HepG2 (cell line): Measurements from ENCODE around the gene HDHD3. TPM values are rescaled to one million over a fixed set of nuclear protein-coding genes. Genes with fewer than 3 reads are reported as not detected.
A peak's percentile ranks its signal among the peaks of the same experiment; 100 is the strongest.

Source experiments
- AKNA ChIP-seq: sonication (generic); formaldehyde crosslinking; IDR thresholded peaks from 2 replicates; pipeline ENCODE4 v1.4.0; 2020; ENCODE audit warnings: missing genetic modification reagents, borderline replicate concordance
- BCL3 ChIP-seq: sonication (generic); formaldehyde crosslinking; IDR thresholded peaks from 2 replicates; pipeline ENCODE4 v1.5.1; 2020; ENCODE audit warnings: mild to moderate bottlenecking, missing genetic modification reagents, moderate library complexity
- HDAC2 ChIP-seq: sonication (generic); formaldehyde crosslinking; IDR thresholded peaks from 2 replicates; pipeline ENCODE4 v1.4.0; 2020; ENCODE audit warnings: missing genetic modification reagents
- HNF4G ChIP-seq, 2 experiments: sonication (generic) in 1 of 2; formaldehyde crosslinking in 1 of 2; IDR thresholded peaks; 2 replicates each; pipeline versions ENCODE4 v1.4.0 to v1.6.1; 2011 to 2020; ENCODE audit warnings: borderline replicate concordance in 2 of 2, low read depth in 2 of 2, mild to moderate bottlenecking in 2 of 2, low read length in 1 of 2, missing genetic modification reagents in 1 of 2, moderate library complexity in 1 of 2
- HOXA3 ChIP-seq: sonication (generic); formaldehyde crosslinking; IDR thresholded peaks from 2 replicates; pipeline ENCODE4 v1.5.0; 2020; ENCODE audit warnings: missing genetic modification reagents
- KAT7 ChIP-seq: IDR thresholded peaks from 2 replicates; pipeline ENCODE4 v1.6.1; 2018; ENCODE audit warnings: borderline replicate concordance, missing compliant biosample characterization
- MBNL3 ChIP-seq: fragments of 250-450 bp; sonication (Bioruptor Pico); conservative IDR thresholded peaks from 2 replicates; pipeline ENCODE4 v1.8.0; 2022; ENCODE audit warnings: mild to moderate bottlenecking, inconsistent platforms
- MYNN ChIP-seq: sonication (generic); formaldehyde crosslinking; IDR thresholded peaks from 2 replicates; pipeline ENCODE4 v1.4.0; 2020; ENCODE audit warnings: mild to moderate bottlenecking, low read depth, missing genetic modification reagents
- NFIB ChIP-seq: sonication (generic); formaldehyde crosslinking; IDR thresholded peaks from 2 replicates; pipeline ENCODE4 v1.9.0; 2021; ENCODE audit warnings: missing genetic modification reagents, mild to moderate bottlenecking, borderline replicate concordance
- RBAK ChIP-seq: sonication (generic); formaldehyde crosslinking; IDR thresholded peaks from 2 replicates; pipeline ENCODE4 v1.5.1; 2020; ENCODE audit warnings: mild to moderate bottlenecking, missing genetic modification reagents
- RFXAP ChIP-seq: sonication (generic); formaldehyde crosslinking; IDR thresholded peaks from 2 replicates; pipeline ENCODE4 v1.4.0; 2020; ENCODE audit warnings: missing genetic modification reagents, borderline replicate concordance
- SOX13 ChIP-seq, 3 experiments: fragments of 450-650 bp in 1 of 3; sonication (generic) in 1 of 3; formaldehyde crosslinking in 1 of 3; IDR thresholded peaks in 2 of 3; conservative IDR thresholded peaks in 1 of 3; 2 replicates each; pipeline versions ENCODE4 v1.5.0 to v1.6.1; 2016 to 2020; ENCODE audit warnings: antibody characterized with exemption in 1 of 3, mild to moderate bottlenecking in 1 of 3, missing compliant biosample characterization in 1 of 3, missing genetic modification reagents in 1 of 3, moderate library complexity in 1 of 3
- U2AF1 ChIP-seq: fragments of 200-400 bp; formaldehyde crosslinking; optimal IDR thresholded peaks from 2 replicates; pipeline ENCODE3; 2017; ENCODE audit warnings: mild to moderate bottlenecking, low read depth, low read length
- YEATS2 ChIP-seq: sonication (generic); formaldehyde crosslinking; IDR thresholded peaks from 2 replicates; pipeline ENCODE4 v1.4.0; 2020; ENCODE audit warnings: missing genetic modification reagents, borderline replicate concordance
- ZBTB3 ChIP-seq: sonication (generic); formaldehyde crosslinking; IDR thresholded peaks from 2 replicates; pipeline ENCODE4 v1.4.0; 2020; ENCODE audit warnings: low read depth, mild to moderate bottlenecking, moderate library complexity, missing genetic modification reagents, borderline replicate concordance
- ZBTB46 ChIP-seq: sonication (generic); formaldehyde crosslinking; IDR thresholded peaks from 2 replicates; pipeline ENCODE4 v1.4.0; 2020; ENCODE audit warnings: mild to moderate bottlenecking, missing genetic modification reagents, borderline replicate concordance
- ZNF12 ChIP-seq: sonication (generic); formaldehyde crosslinking; IDR thresholded peaks from 2 replicates; pipeline ENCODE4 v1.5.0; 2020; ENCODE audit warnings: missing genetic modification reagents
- ZNF460 ChIP-seq: sonication (generic); formaldehyde crosslinking; IDR thresholded peaks from 2 replicates; pipeline ENCODE4 v1.5.1; 2020; ENCODE audit warnings: missing genetic modification reagents, mild to moderate bottlenecking, borderline replicate concordance
- ZNF614 ChIP-seq: IDR thresholded peaks from 2 replicates; pipeline ENCODE4 v1.6.1; 2018; ENCODE audit warnings: missing biosample characterization, missing genetic modification reagents, inconsistent platforms, borderline replicate concordance
- ZNF792 ChIP-seq: IDR thresholded peaks from 2 replicates; pipeline ENCODE4 v1.6.1; 2016
- polyA plus RNA-seq, 8 experiments: library from polyadenylated mRNA; depleted of rRNA in 3 of 8; stranded (reverse) in 7 of 8; unstranded in 1 of 8; fragments of >200 nt; fragmentation: Illumina TruSeq in 4 of 8; extraction: Trizol in 4 of 8; gene quantifications; 2 replicates each; pipeline versions ENCODE4 v1.2.1 to v1.2.3, GENCODE V29; 2011 to 2016; ENCODE audit warnings: low read depth in 4 of 8, missing spikeins in 1 of 8, mixed read lengths in 1 of 8; ENCODE audit not compliant: insufficient read depth in 1 of 8
- total RNA-seq, 5 experiments: library from RNA; depleted of rRNA; stranded (reverse); fragments of >200 nt; fragmentation: Illumina TruSeq; extraction: Trizol; gene quantifications; 2 replicates each; pipeline ENCODE4 v1.2.3, GENCODE V29; 2016; ENCODE audit warnings: low read depth in 1 of 5

HDHD3 gene
- total and polyA plus RNA-seq, 2 of the 13 experiments (the other 11 are each of a cell fraction or from before 2014, with no cell fraction given) = 23.1 to 38.5 TPM

GRCh38 chr9:113340011-113340699, 36.6 kb downstream of the HDHD3 start, which contains the start of gene WDR31 (continued):
- no peak for TF ChIP-seq AKNA (CRISPR knock-in tag)
- peak; percentile 91 for TF ChIP-seq HOXA3 (CRISPR knock-in tag)
- no peak for TF ChIP-seq BCL3
- peak; percentile 93 for TF ChIP-seq RFXAP
- TF ChIP-seq HDAC2 = peak; percentile 87
- peak; percentile 90 for TF ChIP-seq ZNF460
- TF ChIP-seq ZNF12 (CRISPR knock-in tag) = peak; percentile 80
- peak; percentile 93 for TF ChIP-seq YEATS2 (CRISPR knock-in tag)
- TF ChIP-seq HNF4G (IDR thresholded peaks at IDR 0.05; ENCODE audit: borderline replicate concordance, low read depth, low read length) = peak; percentile 29; the same call in 1 of the 2 replicates
- no peak; the same call in 1 of the 2 replicates for TF ChIP-seq HNF4G (CRISPR knock-in tag; IDR thresholded peaks at IDR 0.05; ENCODE audit: borderline replicate concordance, low read depth)
- no peak for TF ChIP-seq ZBTB3 (CRISPR knock-in tag)
- TF ChIP-seq MBNL3 (CRISPR knock-in tag) = no peak
- TF ChIP-seq ZNF614 (CRISPR knock-in tag) = peak; percentile 81; the same call in 1 of the 2 replicates
- TF ChIP-seq KAT7 = peak; percentile 79; the same call in 1 of the 2 replicates
- peak; percentile 83 for TF ChIP-seq U2AF1
- TF ChIP-seq ZBTB46 (CRISPR knock-in tag) = no peak
- no peak for TF ChIP-seq SOX13 (IDR thresholded peaks at IDR 0.05)
- TF ChIP-seq SOX13 (CRISPR knock-in tag; conservative IDR thresholded peaks at IDR 0.05 in 1 of 2, IDR thresholded peaks at IDR 0.05 in 1 of 2) = peak in 1 of 2 experiments; percentile 73; a peak in 2 of 4 replicates
- no peak for TF ChIP-seq RBAK
- TF ChIP-seq ZNF792 (CRISPR knock-in tag) = peak; percentile 91
- TF ChIP-seq NFIB = no peak
- 0 out of 2 replicates have a peak, but pooled peaks have one; percentile 51 for TF ChIP-seq MYNN (CRISPR knock-in tag)
